Endodermal cell (in vitro differentiated cells): ENCODE measurements around the gene ELFN1. TPM values are rescaled to one million over a fixed set of nuclear protein-coding genes. Genes with fewer than 3 reads are reported as not detected.

Experiments
- DNase-seq: peaks from one replicate; pipeline ENCODE4 v3.0.0-alpha.2; 2017
- H3K27ac ChIP-seq: 2 replicates; pipeline ENCODE4 v1.5.1; 2013; ENCODE audit warnings: mild to moderate bottlenecking, low read depth, low read length, moderate library complexity
- H3K27me3 ChIP-seq: 2 replicates; pipeline ENCODE4 v1.6.1; 2013; ENCODE audit warnings: mild to moderate bottlenecking, low read length, moderate library complexity; ENCODE audit not compliant: insufficient read depth, control insufficient read depth, poor library complexity, severe bottlenecking
- H3K36me3 ChIP-seq: 2 replicates; pipeline ENCODE4 v1.7.0; 2013; ENCODE audit warnings: mild to moderate bottlenecking, low read length, moderate library complexity; ENCODE audit not compliant: control insufficient read depth, insufficient read depth
- H3K4me1 ChIP-seq: one replicate; pipeline ENCODE4 v1.7.0; 2013; ENCODE audit warnings: low read length; ENCODE audit not compliant: control insufficient read depth, insufficient read depth
- H3K4me3 ChIP-seq: 2 replicates; pipeline ENCODE4 v1.5.1; 2013; ENCODE audit warnings: mild to moderate bottlenecking, low read length, moderate library complexity
- H3K9ac ChIP-seq: 2 replicates; pipeline ENCODE4 v1.6.1; 2013; ENCODE audit warnings: mild to moderate bottlenecking, low read length, moderate library complexity; ENCODE audit not compliant: poor library complexity, severe bottlenecking; ENCODE audit errors: extremely low read depth
- H3K9me3 ChIP-seq: 2 replicates; pipeline ENCODE4 v1.6.1; 2013; ENCODE audit warnings: mild to moderate bottlenecking, low read length, moderate library complexity; ENCODE audit not compliant: control insufficient read depth
- H3K27ac Mint-ChIP-seq: 2 replicates; pipeline ENCODE4 v1.8.0; 2020; ENCODE audit warnings: mixed read lengths
- H3K27me3 Mint-ChIP-seq: 2 replicates; pipeline ENCODE4 v1.8.0; 2021; ENCODE audit warnings: mild to moderate bottlenecking, mixed read lengths; ENCODE audit not compliant: insufficient read depth
- H3K36me3 Mint-ChIP-seq: 2 replicates; pipeline ENCODE4 v1.8.0; 2020; ENCODE audit warnings: low read depth, mixed read lengths
- H3K4me1 Mint-ChIP-seq: 2 replicates; pipeline ENCODE4 v1.8.0; 2020; ENCODE audit warnings: mixed read lengths
- H3K4me3 Mint-ChIP-seq: 2 replicates; pipeline ENCODE4 v1.8.0; 2020; ENCODE audit warnings: mild to moderate bottlenecking, moderate library complexity, mixed read lengths
- H3K9me3 Mint-ChIP-seq: 2 replicates; pipeline ENCODE4 v1.8.0; 2020; ENCODE audit warnings: mild to moderate bottlenecking, mixed read lengths
- CTCF ChIP-seq: fragments of 200-600 bp; sonication (generic); conservative IDR thresholded peaks from 2 replicates; pipeline ENCODE4 v1.5.0; 2021; ENCODE audit warnings: antibody characterized with exemption, mild to moderate bottlenecking
- WGBS, 2 experiments: methylation state at CpG; one replicate each; pipeline versions ENCODE4 v1.1.5 to v1.1.7; 2013; ENCODE audit warnings: missing lambda C conversion rate in 2 of 2, mixed read lengths in 1 of 2; ENCODE audit not compliant: insufficient coverage in 1 of 2, insufficient read length in 1 of 2; 5-methylcytosine and 5-hydroxymethylcytosine counted together
- total RNA-seq, 2 donors: library from RNA; stranded (reverse); fragmentation: NEBNext Ultra II Directional in 1 of 2; extraction: Animal tissue kit (Norgen Biotek cat#: 25700) in 1 of 2; gene quantifications; 2 replicates in 1 of 2; 3 replicates in 1 of 2; pipeline ENCODE4 v1.2.1, GENCODE V29; 2021

Gene ELFN1
- total RNA-seq, 2 donors from 2014 or later = 2.1 to 5.0 TPM

- H3K36me3 Mint-ChIP-seq = no peaks in the 10 kb centered on the region
- peaks cover 54% of the 10 kb centered on the region for H3K27me3 ChIP-seq
- no peaks in the 10 kb centered on the region for H3K9me3 ChIP-seq
- H3K27me3 Mint-ChIP-seq = peaks cover 58% of the 10 kb centered on the region
- WGBS, 2 experiments = 82 to 100% methylated on average over 1 to 3 of the region's 3 CpGs
- H3K4me3 ChIP-seq = no peak overlapping the region
- H3K4me1 ChIP-seq = no peaks in the 10 kb centered on the region
- no peak overlapping the region for H3K9ac ChIP-seq
- TF ChIP-seq CTCF = no peak
- H3K27ac Mint-ChIP-seq = no peak overlapping the region
- H3K4me1 Mint-ChIP-seq = peaks cover 2% of the 10 kb centered on the region
- H3K9me3 Mint-ChIP-seq = peaks cover 6% of the 10 kb centered on the region
- peak; percentile 38 for DNase-seq
- no peaks in the 10 kb centered on the region for H3K36me3 ChIP-seq
- no peak overlapping the region for H3K4me3 Mint-ChIP-seq
- H3K27ac ChIP-seq = no peak overlapping the region
Observed at GRCh38 chr7:1662101-1662500, 8.0 kb upstream of the ELFN1 start.

GRCh38 chr7:1662767-1663166, 7.3 kb upstream of the ELFN1 start:
- no peaks in the 10 kb centered on the region for H3K36me3 ChIP-seq
- no peak for TF ChIP-seq CTCF
- H3K4me3 Mint-ChIP-seq = no peak overlapping the region
- no peak overlapping the region for H3K4me3 ChIP-seq
- H3K36me3 Mint-ChIP-seq = no peaks in the 10 kb centered on the region
- H3K9ac ChIP-seq = no peak overlapping the region
- no peak overlapping the region for H3K27ac Mint-ChIP-seq
- H3K9me3 ChIP-seq = no peaks in the 10 kb centered on the region
- peak; percentile 49 for DNase-seq
- H3K4me1 ChIP-seq = no peaks in the 10 kb centered on the region
- H3K4me1 Mint-ChIP-seq = peaks cover 2% of the 10 kb centered on the region
- peaks cover 59% of the 10 kb centered on the region for H3K27me3 ChIP-seq
- H3K27ac ChIP-seq = no peak overlapping the region
- H3K27me3 Mint-ChIP-seq = peaks cover 59% of the 10 kb centered on the region
- H3K9me3 Mint-ChIP-seq = peaks cover 6% of the 10 kb centered on the region
- 79 to 83% methylated on average over 13 of the region's 13 CpGs for WGBS, 2 experiments

- H3K36me3 ChIP-seq = no peaks in the 10 kb centered on the region
- peaks cover 60% of the 10 kb centered on the region for H3K27me3 Mint-ChIP-seq
- no peak overlapping the region for H3K27ac Mint-ChIP-seq
- peak; percentile 47 for DNase-seq
- no peak overlapping the region for H3K4me3 ChIP-seq
- peaks cover 3% of the 10 kb centered on the region for H3K9me3 Mint-ChIP-seq
- H3K27ac ChIP-seq = no peak overlapping the region
- peaks cover 2% of the 10 kb centered on the region for H3K4me1 Mint-ChIP-seq
- TF ChIP-seq CTCF = no peak
- H3K4me1 ChIP-seq = no peaks in the 10 kb centered on the region
- no peaks in the 10 kb centered on the region for H3K36me3 Mint-ChIP-seq
- H3K9ac ChIP-seq = no peak overlapping the region
- peaks cover 64% of the 10 kb centered on the region for H3K27me3 ChIP-seq
- WGBS, 2 experiments = 80% methylated on average over 3 to 11 of the region's 11 CpGs
- no peak overlapping the region for H3K4me3 Mint-ChIP-seq
- no peaks in the 10 kb centered on the region for H3K9me3 ChIP-seq
Observed at GRCh38 chr7:1663223-1663622, 6.9 kb upstream of the ELFN1 start.
